Fibroblast of mammary gland (primary cell): ENCODE measurements around the gene SEMA3G.

Experiments
- DNase-seq: peaks from one replicate; pipeline ENCODE4 v3.0.0-alpha.2; 2010; ENCODE audit warnings: low read depth
- H3K4me3 ChIP-seq: 2 replicates; pipeline ENCODE4 v1.5.1; 2011; ENCODE audit warnings: low read depth, mild to moderate bottlenecking, low read length, moderate library complexity; ENCODE audit not compliant: control insufficient read depth
- CTCF ChIP-seq: conservative IDR thresholded peaks from 2 replicates; pipeline ENCODE4 v1.5.1; 2011; ENCODE audit warnings: low read depth, low read length, inconsistent platforms; ENCODE audit not compliant: control insufficient read depth, insufficient read depth

The SEMA3G gene

GRCh38 chr3:52401021-52401420 lies 43.9 kb downstream of the SEMA3G start:
- DNase-seq, result no peak
- no peak overlapping the region for H3K4me3 ChIP-seq
- TF ChIP-seq CTCF, result no peak

GRCh38 chr3:52400275-52400793 lies 44.6 kb downstream of the SEMA3G start:
- no peak for TF ChIP-seq CTCF
- no peak overlapping the region for H3K4me3 ChIP-seq
- no peak for DNase-seq

DNA sequence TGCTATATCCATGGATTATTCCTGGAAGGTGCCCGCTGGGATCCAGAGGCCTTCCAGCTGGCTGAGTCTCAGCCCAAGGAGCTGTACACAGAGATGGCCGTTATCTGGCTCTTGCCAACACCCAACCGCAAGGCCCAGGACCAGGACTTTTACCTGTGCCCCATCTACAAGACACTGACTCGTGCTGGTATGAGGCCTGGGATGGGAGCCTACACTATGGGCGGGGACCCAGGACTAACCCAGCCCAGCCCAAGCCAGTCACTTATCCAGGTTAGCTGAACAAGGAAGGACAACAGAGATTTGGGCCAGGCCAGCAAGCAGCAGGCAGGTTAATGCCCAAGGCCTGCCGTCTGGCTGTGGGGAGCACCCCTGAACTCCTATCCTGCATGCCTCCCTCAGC lies 45.3 kb downstream of the SEMA3G start:
- no peak for DNase-seq
- no peak for TF ChIP-seq CTCF
- no peak overlapping the region for H3K4me3 ChIP-seq

DNA sequence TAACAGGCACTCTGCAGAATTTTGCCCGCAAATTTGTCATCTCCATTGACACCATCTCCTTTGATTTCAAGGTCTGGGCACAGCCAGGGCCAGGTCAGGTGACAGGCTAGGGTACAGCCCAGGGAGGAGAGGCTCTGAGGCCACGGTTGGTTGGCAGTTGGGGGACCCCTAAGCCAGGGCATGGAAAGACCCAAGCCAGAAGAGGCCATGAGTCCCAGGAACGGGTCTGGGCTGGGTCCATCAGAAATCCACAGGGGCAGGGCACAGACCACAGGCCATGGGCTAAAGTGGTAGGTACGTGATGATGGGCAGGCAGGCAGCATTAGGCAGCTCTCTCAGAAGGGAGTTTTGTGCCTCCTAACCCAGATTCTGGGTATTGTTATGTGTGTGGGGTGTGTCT lies 45.8 kb downstream of the SEMA3G start:
- H3K4me3 ChIP-seq, result no peak overlapping the region
- no peak for TF ChIP-seq CTCF
- no peak for DNase-seq

DNA sequence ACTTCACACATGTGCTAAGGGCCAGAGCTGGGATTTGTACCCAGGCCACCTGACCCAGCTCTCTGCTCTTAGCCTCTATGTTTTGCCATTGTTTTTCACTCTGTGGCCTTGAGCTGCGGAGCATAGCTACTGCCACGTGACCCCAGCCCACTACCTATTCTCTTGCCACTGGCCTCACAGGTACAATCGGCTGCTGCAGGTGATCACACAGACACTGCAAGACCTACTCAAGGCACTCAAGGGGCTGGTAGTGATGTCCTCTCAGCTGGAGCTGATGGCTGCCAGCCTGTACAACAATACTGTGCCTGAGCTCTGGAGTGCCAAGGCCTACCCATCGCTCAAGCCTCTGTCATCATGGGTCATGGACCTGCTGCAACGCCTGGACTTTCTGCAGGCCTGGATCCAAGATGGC lies 46.2 kb downstream of the SEMA3G start:
- DNase-seq, result no peak
- no peak for TF ChIP-seq CTCF

DNA sequence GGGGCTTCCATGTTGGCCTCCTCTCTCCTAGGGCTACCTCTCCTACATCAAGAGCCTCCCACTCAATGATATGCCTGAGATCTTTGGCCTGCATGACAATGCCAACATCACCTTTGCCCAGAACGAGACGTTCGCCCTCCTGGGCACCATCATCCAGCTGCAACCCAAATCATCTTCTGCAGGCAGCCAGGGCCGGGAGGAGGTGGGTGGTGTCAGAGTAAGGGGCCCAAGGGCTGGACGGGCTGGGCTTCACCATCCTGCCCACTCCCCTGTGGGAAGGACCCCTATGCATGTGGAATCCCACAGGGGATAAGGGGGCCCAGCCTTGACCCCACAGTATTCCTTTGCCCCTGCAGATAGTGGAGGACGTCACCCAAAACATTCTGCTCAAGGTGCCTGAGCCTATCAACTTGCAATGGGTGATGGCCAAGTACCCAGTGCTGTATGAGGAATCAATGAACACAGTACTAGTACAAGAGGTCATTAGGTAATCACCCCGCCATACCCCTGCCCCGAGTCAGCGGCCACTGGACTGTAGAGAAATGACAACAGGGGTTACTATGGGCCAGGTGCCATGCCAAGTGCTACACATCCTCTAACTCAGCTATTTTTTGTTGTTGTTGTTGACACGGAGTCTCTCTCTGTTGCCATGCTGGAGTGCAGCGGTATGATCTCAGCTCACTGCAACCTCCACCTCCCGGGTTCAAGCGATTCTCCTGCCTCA lies 47.1 kb downstream of the SEMA3G start:
- DNase-seq, result no peak
- no peak overlapping the region for H3K4me3 ChIP-seq
- no peak for TF ChIP-seq CTCF

More for the DNA sequence above, 46.2 kb downstream of the SEMA3G start:
- no peak overlapping the region for H3K4me3 ChIP-seq
